HepG2 (cell line): ENCODE data around the gene WBP1. TPM values are rescaled to one million over a fixed set of nuclear protein-coding genes. Genes with fewer than 3 reads are reported as not detected.

Source experiments
- ATAC-seq: fragments of 200-7000 bp; cut with Tn5 transposase; 3 replicates; pipeline ENCODE4 v1.9.1; 2020; ENCODE audit warnings: mild to moderate bottlenecking, moderate library complexity
- BruUV-seq: library from RNA; stranded (reverse); fragments of 400-500 nt; replicated peaks from 2 replicates; lab custom pipeline; 2021; lab: Mats Ljungman, UMichigan
- CTCF ChIA-PET: fragments of 300-600 bp; formaldehyde crosslinking; extraction: SDS; loops from one replicate; lab custom pipeline; 2021; ENCODE audit warnings: low total read pairs, inconsistent platforms, low intra/inter-chr PET ratio; lab: Yijun Ruan, JAX
- POLR2A ChIA-PET: fragments of 350-600 bp; sonication (Branson Sonifier 250); formaldehyde crosslinking; loops from one replicate; lab custom pipeline; 2020; ENCODE audit warnings: antibody characterized with exemption, inconsistent platforms; lab: Yijun Ruan, JAX
- DNase-seq: peaks from one replicate; pipeline ENCODE4 v3.0.0-alpha.2; 2015; ENCODE audit warnings: low spot score
- FAIRE-seq: peaks from 3 replicates; lab custom pipeline; 2011; peaks lifted over from hg19 to GRCh38; lab: Jason Lieb, UNC
- H2AFZ ChIP-seq: one replicate; pipeline ENCODE4 v1.6.1; 2011; ENCODE audit warnings: low read length, inconsistent platforms
- H3K27ac ChIP-seq: fragments of 300-600 bp; 3 replicates; pipeline ENCODE4 v1.8.0; 2011; ENCODE audit warnings: mixed run types, mild to moderate bottlenecking, mixed read lengths, low read length, inconsistent platforms; ENCODE audit not compliant: insufficient read depth; ENCODE audit errors: extremely low read length
- H3K27me3 ChIP-seq, 2 experiments: fragments of 200-600 bp in 1 of 2; 2 replicates in 1 of 2; 3 replicates in 1 of 2; pipeline versions ENCODE4 v1.6.0 to v1.8.0; 2011; ENCODE audit warnings: low read length in 2 of 2, mild to moderate bottlenecking in 2 of 2, moderate library complexity in 2 of 2, inconsistent platforms in 1 of 2; ENCODE audit not compliant: insufficient read depth in 2 of 2, control insufficient read depth in 1 of 2
- H3K36me3 ChIP-seq, 2 experiments: fragments of 200-600 bp in 1 of 2; replicated peaks in 1 of 2; 2 replicates in 1 of 2; 3 replicates in 1 of 2; pipeline versions ENCODE4 v1.5.1 to v1.8.0; 2011; ENCODE audit warnings: low read length in 2 of 2, inconsistent platforms in 1 of 2; ENCODE audit not compliant: insufficient read depth in 2 of 2, control insufficient read depth in 1 of 2
- H3K4me1 ChIP-seq: 2 replicates; pipeline ENCODE4 v1.5.1; 2012; ENCODE audit warnings: low read length, inconsistent platforms; ENCODE audit not compliant: insufficient read depth
- H3K4me2 ChIP-seq: 2 replicates; pipeline ENCODE4 v1.6.0; 2011; ENCODE audit warnings: low read depth, low read length, inconsistent platforms
- H3K4me3 ChIP-seq, 3 experiments: fragments of 200-600 bp in 1 of 3; sonication (generic), shearing (Covaris generic) in 1 of 3; replicated peaks in 1 of 3; 2 replicates each; pipeline ENCODE4 v1.5.1; 2011 to 2016; ENCODE audit warnings: low read length in 3 of 3, inconsistent platforms in 2 of 3, low read depth in 2 of 3, mild to moderate bottlenecking in 2 of 3, control low read depth in 1 of 3, mixed read lengths in 1 of 3; ENCODE audit not compliant: insufficient read depth in 1 of 3
- H3K79me2 ChIP-seq: one replicate; pipeline ENCODE4 v1.6.1; 2011; ENCODE audit warnings: low read length, inconsistent platforms; ENCODE audit not compliant: insufficient read depth
- H3K9ac ChIP-seq: 2 replicates; pipeline ENCODE4 v1.6.0; 2011; ENCODE audit warnings: mild to moderate bottlenecking, low read depth, low read length, inconsistent platforms; ENCODE audit not compliant: insufficient read depth
- H3K9me3 ChIP-seq: 2 replicates; pipeline ENCODE4 v1.5.1; 2012; ENCODE audit warnings: mild to moderate bottlenecking, low read length
- H4K20me1 ChIP-seq: 2 replicates; pipeline ENCODE4 v1.6.0; 2011; ENCODE audit warnings: inconsistent platforms, mild to moderate bottlenecking, low read length, moderate library complexity; ENCODE audit not compliant: insufficient read depth
- ATAD3A ChIP-seq: sonication (generic); formaldehyde crosslinking; IDR thresholded peaks from 2 replicates; pipeline ENCODE4 v1.4.0; 2020; ENCODE audit warnings: missing genetic modification reagents
- BATF2 ChIP-seq: sonication (generic); formaldehyde crosslinking; IDR thresholded peaks from 2 replicates; pipeline ENCODE4 v1.8.0; 2022; ENCODE audit warnings: mild to moderate bottlenecking, missing genetic modification reagents, moderate library complexity
- GZF1 ChIP-seq: sonication (generic); formaldehyde crosslinking; IDR thresholded peaks from 2 replicates; pipeline ENCODE4 v1.5.1; 2020; ENCODE audit warnings: mild to moderate bottlenecking, missing genetic modification reagents
- HIVEP1 ChIP-seq: sonication (generic); formaldehyde crosslinking; IDR thresholded peaks from 2 replicates; pipeline ENCODE4 v1.4.0; 2020; ENCODE audit warnings: mild to moderate bottlenecking, missing genetic modification reagents
- KAT8 ChIP-seq: IDR thresholded peaks from 2 replicates; pipeline ENCODE4 v1.6.1; 2016; ENCODE audit warnings: missing genetic modification reagents, missing compliant biosample characterization
- NR2F2 ChIP-seq: IDR thresholded peaks from 2 replicates; pipeline ENCODE4 v1.6.1; 2012; ENCODE audit warnings: low read depth, inconsistent platforms, borderline replicate concordance
- POLR2A ChIP-seq, 2 experiments: IDR thresholded peaks; 2 replicates each; pipeline ENCODE4 v1.6.1; 2011; ENCODE audit warnings: low read depth in 2 of 2, low read length in 2 of 2, mild to moderate bottlenecking in 1 of 2, moderate library complexity in 1 of 2; ENCODE audit not compliant: insufficient read depth in 1 of 2
- SMAD3 ChIP-seq: sonication (generic); formaldehyde crosslinking; IDR thresholded peaks from 2 replicates; pipeline ENCODE4 v1.4.0; 2020; ENCODE audit warnings: missing genetic modification reagents
- SNAPC2 ChIP-seq: sonication (generic); formaldehyde crosslinking; IDR thresholded peaks from 2 replicates; pipeline ENCODE4 v1.8.1; 2022; ENCODE audit warnings: mild to moderate bottlenecking, missing genetic modification reagents
- SPEN ChIP-seq: sonication (generic); formaldehyde crosslinking; IDR thresholded peaks from 2 replicates; pipeline ENCODE4 v1.5.1; 2020; ENCODE audit warnings: low read depth, mild to moderate bottlenecking, missing genetic modification reagents
- TAF15 ChIP-seq: fragments of 200-400 bp; formaldehyde crosslinking; IDR thresholded peaks from one replicate; pipeline ENCODE4 v1.6.1; 2018; ENCODE audit warnings: mild to moderate bottlenecking, low read depth, low read length; ENCODE audit not compliant: poor library complexity, severe bottlenecking
- ZFAT ChIP-seq: sonication (generic); formaldehyde crosslinking; conservative IDR thresholded peaks from 2 replicates; pipeline ENCODE4 v1.8.1; 2023; ENCODE audit warnings: missing genetic modification reagents, inconsistent platforms
- ZFP36L1 ChIP-seq: sonication (generic); formaldehyde crosslinking; IDR thresholded peaks from 2 replicates; pipeline ENCODE4 v1.8.0; 2022; ENCODE audit warnings: mild to moderate bottlenecking, missing genetic modification reagents, moderate library complexity
- ZNF414 ChIP-seq: sonication (generic); formaldehyde crosslinking; IDR thresholded peaks from 2 replicates; pipeline ENCODE4 v1.5.0; 2020; ENCODE audit warnings: missing genetic modification reagents
- ZNF552 ChIP-seq: sonication (generic); formaldehyde crosslinking; IDR thresholded peaks from 2 replicates; pipeline ENCODE4 v1.9.0; 2022; ENCODE audit warnings: missing genetic modification reagents, mild to moderate bottlenecking, borderline replicate concordance
- ZNF766 ChIP-seq: sonication (generic); formaldehyde crosslinking; IDR thresholded peaks from 2 replicates; pipeline ENCODE4 v1.5.0; 2020; ENCODE audit warnings: missing genetic modification reagents, borderline replicate concordance
- WGBS: methylation state at CpG from one replicate; pipeline ENCODE4 v1.1.6; 2017; ENCODE audit warnings: low lambda C conversion rate; 5-methylcytosine and 5-hydroxymethylcytosine counted together
- in situ Hi-C: cut with HindIII; loops from 2 replicates; pipeline ENCODE4 v1.10.0; 2017; ENCODE audit warnings: low pct_unique_long_range_greater_than_20kb; ENCODE audit not compliant: extremely low pct_ligation_motif_present
- intact Hi-C: fragments of 100-400 bp; cut with micrococcal nuclease; formaldehyde crosslinking; loops from one replicate; pipeline ENCODE4 v1.10.0; 2022; ENCODE audit not compliant: unreplicated experiment
- polyA plus RNA-seq, 8 experiments: library from polyadenylated mRNA; depleted of rRNA in 3 of 8; stranded (reverse) in 7 of 8; unstranded in 1 of 8; fragments of >200 nt; fragmentation: Illumina TruSeq in 4 of 8; extraction: Trizol in 4 of 8; gene quantifications; 2 replicates each; pipeline versions ENCODE4 v1.2.1 to v1.2.3, GENCODE V29; 2011 to 2016; ENCODE audit warnings: low read depth in 4 of 8, missing spikeins in 1 of 8, mixed read lengths in 1 of 8; ENCODE audit not compliant: insufficient read depth in 1 of 8
- total RNA-seq, 5 experiments: library from RNA; depleted of rRNA; stranded (reverse); fragments of >200 nt; fragmentation: Illumina TruSeq; extraction: Trizol; gene quantifications; 2 replicates each; pipeline ENCODE4 v1.2.3, GENCODE V29; 2016; ENCODE audit warnings: low read depth in 1 of 5

Gene WBP1
- total and polyA plus RNA-seq, 2 of the 13 experiments (the other 11 are each of a cell fraction or from before 2014, with no cell fraction given): 38.8 to 85.7 TPM

GRCh38 chr2:74500578-74500946 lies 42.3 kb downstream of the WBP1 start:
- FAIRE-seq (no peak), DNase-seq (no peak), ATAC-seq (no peak)
- Histone ChIP-seq H4K20me1 (no peaks in the 10 kb centered on the region), H3K9me3 (no peaks in the 10 kb centered on the region), H3K36me3 (no peaks in the 10 kb centered on the region; a peak in 2 of 5 replicates), H3K27ac (peak overlapping the region; percentile 89), H3K4me1 (peaks cover 77% of the 10 kb centered on the region), H3K4me2 (peak overlapping the region; percentile 92), H3K9ac (0 out of 2 replicates have a peak overlapping the region, but pooled peaks have one; percentile 18), H3K4me3 (peak overlapping the region in 1 of 3 experiments; percentile 86; a peak in 1 of 6 replicates), H2AFZ (no peak overlapping the region), H3K79me2 (peaks cover 41% of the 10 kb centered on the region), H3K27me3 (no peaks in the 10 kb centered on the region; a peak in 1 of 5 replicates)
- BruUV-seq: no TSS peak
- ChIA-PET CTCF (no interaction called here), POLR2A (interaction anchor here (0.7 to 16.5 kb wide), 12 partner anchors 10 to 1323 kb away, joined by 3 to 795 read pairs (median 19); partner anchors contain the start of genes AUP1, CCDC142, DQX1 and HTRA2)
- TF ChIP-seq ZNF552 (CRISPR knock-in tag) (no peak), ZFAT (CRISPR knock-in tag) (0 out of 2 replicates have a peak, but pooled peaks have one; percentile 4), SNAPC2 (no peak), POLR2A (IDR thresholded peaks at IDR 0.05; ENCODE audit: insufficient read depth in 1 of 2, low read depth in 2 of 2, low read length in 2 of 2) (0 out of 4 replicates have a peak, but pooled peaks of 1 of the 2 experiments have one; percentile 7)
- in situ Hi-C loops: no loop called here
- intact Hi-C loops: loop anchor here (2.0 kb wide), 1 partner anchor 60 kb away; the partner anchor contains the start of gene RTKN

- Histone ChIP-seq H3K9me3 (no peaks in the 10 kb centered on the region), H3K27me3 (no peaks in the 10 kb centered on the region; a peak in 1 of 5 replicates), H4K20me1 (no peaks in the 10 kb centered on the region), H3K79me2 (peaks cover 48% of the 10 kb centered on the region), H3K27ac (peak overlapping the region; percentile 89), H3K36me3 (no peaks in the 10 kb centered on the region; a peak in 3 of 5 replicates), H3K4me2 (peak overlapping the region; percentile 92), H3K4me3 (peak overlapping the region; percentile 67 to 86 (median 82)), H3K4me1 (peaks cover 77% of the 10 kb centered on the region), H2AFZ (no peak overlapping the region), H3K9ac (peak overlapping the region; percentile 83)
- ChIA-PET CTCF (interaction anchor here (1.5 to 2.9 kb wide), 2 partner anchors 13 to 18 kb away, joined by 5 to 20 read pairs; partner anchors contain the start of genes CCDC142 and TTC31), POLR2A (interaction anchor here (0.7 to 16.5 kb wide), 17 partner anchors 9 to 1324 kb away, joined by 3 to 795 read pairs (median 22); partner anchors contain the start of genes AUP1, CCDC142, DQX1 and HTRA2)
- in situ Hi-C loops (no loop called here), intact Hi-C loops (loop anchor here (1.0 to 2.0 kb wide), 2 partner anchors 18 to 61 kb away; partner anchors contain the start of genes RTKN and TTC31)
- BruUV-seq: TSS peak; percentile 41
- ATAC-seq (peak; percentile 4), DNase-seq (peak; percentile 64), FAIRE-seq (peak; percentile 67)
- 6% methylated on average over 17 of the region's 18 CpGs for WGBS
- TF ChIP-seq SMAD3 (CRISPR knock-in tag) (no peak), ZFP36L1 (no peak; the same call in 1 of the 2 replicates), SPEN (CRISPR knock-in tag) (no peak; the same call in 1 of the 2 replicates), HIVEP1 (no peak), KAT8 (CRISPR knock-in tag) (no peak), ZNF766 (CRISPR knock-in tag) (no peak), GZF1 (CRISPR knock-in tag) (no peak), TAF15 (no peak), BATF2 (CRISPR knock-in tag) (no peak), ZNF414 (0 out of 2 replicates have a peak, but pooled peaks have one; percentile 44), NR2F2 (no peak), ATAD3A (no peak)
Observed at GRCh38 chr2:74501335-74502071, 43.3 kb downstream of the WBP1 start.
